HepG2 (cell line): ENCODE data around the gene XKR7. TPM values are rescaled to one million over a fixed set of nuclear protein-coding genes. Genes with fewer than 3 reads are reported as not detected.

Experiments used
- KIAA2018 ChIP-seq: sonication (generic); formaldehyde crosslinking; IDR thresholded peaks from 2 replicates; pipeline ENCODE4 v1.5.0; 2020; ENCODE audit warnings: mild to moderate bottlenecking, missing genetic modification reagents, borderline replicate concordance
- KLF11 ChIP-seq: IDR thresholded peaks from 2 replicates; pipeline ENCODE4 v1.6.1; 2016; ENCODE audit warnings: missing compliant biosample characterization
- MEF2D ChIP-seq: sonication (generic); formaldehyde crosslinking; IDR thresholded peaks from 2 replicates; pipeline ENCODE4 v1.5.1; 2020; ENCODE audit warnings: mild to moderate bottlenecking, missing genetic modification reagents
- POLR2AphosphoS2 ChIP-seq: IDR thresholded peaks from 2 replicates; pipeline ENCODE4 v1.6.1; 2011; ENCODE audit warnings: low read depth, low read length, improper control_type of control experiment
- SAP130 ChIP-seq: IDR thresholded peaks from 2 replicates; pipeline ENCODE4 v1.6.1; 2016; ENCODE audit warnings: low read depth
- SMAD1 ChIP-seq: sonication (generic); formaldehyde crosslinking; IDR thresholded peaks from 2 replicates; pipeline ENCODE4 v1.4.0; 2020; ENCODE audit warnings: missing genetic modification reagents, low read depth, mild to moderate bottlenecking, borderline replicate concordance
- SNAPC2 ChIP-seq: sonication (generic); formaldehyde crosslinking; IDR thresholded peaks from 2 replicates; pipeline ENCODE4 v1.8.1; 2022; ENCODE audit warnings: mild to moderate bottlenecking, missing genetic modification reagents
- ZFYVE20 ChIP-seq: sonication (generic); formaldehyde crosslinking; IDR thresholded peaks from 2 replicates; pipeline ENCODE4 v1.8.0; 2023; ENCODE audit warnings: low read depth, mild to moderate bottlenecking, moderate library complexity, missing genetic modification reagents, borderline replicate concordance
- ZMYM3 ChIP-seq: sonication (generic); formaldehyde crosslinking; IDR thresholded peaks from 2 replicates; pipeline ENCODE4 v1.5.1; 2020; ENCODE audit warnings: mild to moderate bottlenecking, missing genetic modification reagents
- ZNF572 ChIP-seq: sonication (generic); formaldehyde crosslinking; IDR thresholded peaks from 2 replicates; pipeline ENCODE4 v1.5.1; 2020; ENCODE audit warnings: mild to moderate bottlenecking, missing genetic modification reagents
- polyA plus RNA-seq, 8 experiments: library from polyadenylated mRNA; depleted of rRNA in 3 of 8; stranded (reverse) in 7 of 8; unstranded in 1 of 8; fragments of >200 nt; fragmentation: Illumina TruSeq in 4 of 8; extraction: Trizol in 4 of 8; gene quantifications; 2 replicates each; pipeline versions ENCODE4 v1.2.1 to v1.2.3, GENCODE V29; 2011 to 2016; ENCODE audit warnings: low read depth in 4 of 8, missing spikeins in 1 of 8, mixed read lengths in 1 of 8; ENCODE audit not compliant: insufficient read depth in 1 of 8
- total RNA-seq, 5 experiments: library from RNA; depleted of rRNA; stranded (reverse); fragments of >200 nt; fragmentation: Illumina TruSeq; extraction: Trizol; gene quantifications; 2 replicates each; pipeline ENCODE4 v1.2.3, GENCODE V29; 2016; ENCODE audit warnings: low read depth in 1 of 5

The XKR7 gene
- total and polyA plus RNA-seq, 2 of the 13 experiments (the other 11 are each of a cell fraction or from before 2014, with no cell fraction given), result not detected

- no peak for TF ChIP-seq KIAA2018
- TF ChIP-seq SNAPC2 (CRISPR knock-in tag), result no peak
- no peak for TF ChIP-seq MEF2D (CRISPR knock-in tag)
- TF ChIP-seq POLR2AphosphoS2, result no peak
- TF ChIP-seq SMAD1 (CRISPR knock-in tag), result no peak
- no peak for TF ChIP-seq KLF11 (CRISPR knock-in tag)
- no peak for TF ChIP-seq ZNF572 (CRISPR knock-in tag)
- TF ChIP-seq ZMYM3 (CRISPR knock-in tag), result no peak
- no peak for TF ChIP-seq SAP130 (CRISPR knock-in tag)
- no peak for TF ChIP-seq ZFYVE20 (CRISPR knock-in tag)
Observed at GRCh38 chr20:31989030-31989645, 21.2 kb downstream of the XKR7 start (continued).
